Peyer's patch (tissue), 4 donors: ENCODE measurements around the gene XAF1. TPM values are rescaled to one million over a fixed set of nuclear protein-coding genes. Genes with fewer than 3 reads are reported as not detected.
A peak's percentile ranks its signal among the peaks of the same experiment; 100 is the strongest.

Experiments
- DNase-seq, 3 donors: peaks; one replicate each; pipeline ENCODE4 v3.0.0-alpha.2; 2017 to 2019
- H3K27ac ChIP-seq, 4 donors: fragments of 200-600 bp; sonication (generic); one replicate each; pipeline ENCODE4 v1.5.1; 2016 to 2019
- H3K27me3 ChIP-seq, 2 donors: fragments of 200-600 bp; sonication (generic); one replicate each; pipeline ENCODE4 v1.5.1; 2019
- H3K36me3 ChIP-seq, 3 donors: fragments of 200-600 bp; sonication (generic); one replicate each; pipeline ENCODE4 v1.5.1; 2016 to 2019
- H3K4me1 ChIP-seq, 4 donors: fragments of 200-600 bp; sonication (generic); one replicate each; pipeline ENCODE4 v1.5.1; 2016 to 2019
- H3K4me3 ChIP-seq, 4 donors: fragments of 200-600 bp; sonication (generic); 1 replicate in 3 of 4; 2 replicates in 1 of 4; pipeline ENCODE4 v1.5.1; 2016 to 2019; ENCODE audit warnings: mild to moderate bottlenecking in 1 of 4
- H3K9me3 ChIP-seq, 4 donors: fragments of 200-600 bp; sonication (generic); one replicate each; pipeline ENCODE4 v1.5.1; 2016 to 2019; ENCODE audit warnings: mild to moderate bottlenecking in 1 of 4
- POLR2A ChIP-seq, 2 donors: fragments of 450-650 bp; IDR thresholded peaks; one replicate each; pipeline ENCODE4 v1.5.1; 2017; ENCODE audit warnings: antibody characterized with exemption in 2 of 2, mild to moderate bottlenecking in 2 of 2, moderate library complexity in 2 of 2
- total RNA-seq, 4 donors: library from RNA; depleted of rRNA; stranded (reverse); fragments of >200 nt; gene quantifications; one replicate each; pipeline ENCODE4 v1.1.0, GENCODE V29; 2016
- TF ChIP-seq, protein P1 (sequence below), 6 experiments: fragments of 450-650 bp in 4 of 6; fragments of 200-600 bp in 2 of 6; sonication (generic) in 1 of 6; IDR thresholded peaks; one replicate each; pipeline ENCODE4 v1.5.1; 2017 to 2019; ENCODE audit warnings: antibody characterized with exemption in 6 of 6, mild to moderate bottlenecking in 3 of 6, moderate library complexity in 1 of 6

The XAF1 gene, protein sequence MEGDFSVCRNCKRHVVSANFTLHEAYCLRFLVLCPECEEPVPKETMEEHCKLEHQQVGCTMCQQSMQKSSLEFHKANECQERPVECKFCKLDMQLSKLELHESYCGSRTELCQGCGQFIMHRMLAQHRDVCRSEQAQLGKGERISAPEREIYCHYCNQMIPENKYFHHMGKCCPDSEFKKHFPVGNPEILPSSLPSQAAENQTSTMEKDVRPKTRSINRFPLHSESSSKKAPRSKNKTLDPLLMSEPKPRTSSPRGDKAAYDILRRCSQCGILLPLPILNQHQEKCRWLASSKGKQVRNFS
- 100 to 1,000 TPM in 1 of 4 donors, 10 to 100 TPM in 3; 29.9 to 218 (median 36.3) TPM for total RNA-seq

DNA sequence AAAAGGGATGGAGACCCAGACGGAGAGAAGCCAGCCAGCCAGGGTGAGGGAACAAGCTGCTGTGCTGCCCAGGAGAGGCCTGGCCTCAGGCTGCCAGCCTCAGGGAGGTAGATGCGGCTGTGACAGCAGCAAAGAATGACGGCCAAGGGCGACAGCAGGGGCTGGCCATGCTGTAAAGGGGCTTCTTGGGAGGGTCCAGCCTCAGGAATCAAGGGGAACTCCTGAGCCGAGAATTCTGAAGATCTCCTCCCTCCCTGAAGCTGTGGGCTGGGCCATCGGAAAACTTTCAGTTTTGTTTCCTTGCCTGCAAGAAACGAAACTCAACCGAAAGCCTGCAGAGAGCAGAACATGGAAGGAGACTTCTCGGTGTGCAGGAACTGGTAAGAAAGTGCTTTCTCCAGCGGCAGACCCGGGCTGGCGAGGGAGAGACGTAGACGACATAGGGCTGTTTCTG, at the start of gene XAF1:
XAF1 (plus strand) TSS at position 316 of the 454 bp plus-strand sequence; CDS start at position 349, 33 bp downstream.
- Histone ChIP-seq H3K27ac (peak within 1 kb of the TSS; percentile 75 to 86 (median 80)), H3K9me3 (no peaks in the 10 kb centered on the region), H3K36me3 (peaks cover 0 to 29% (median 0%) of the 10 kb centered on the region in 3 donors), H3K27me3 (no peaks in the 10 kb centered on the region), H3K4me3 (peak within 1 kb of the TSS; percentile 53 to 70 (median 59)), H3K4me1 (peaks cover 0 to 41% (median 6%) of the 10 kb centered on the region in 4 donors)
- peak; percentile 60 to 65 (median 64) for DNase-seq
- TF ChIP-seq, protein P1, sequence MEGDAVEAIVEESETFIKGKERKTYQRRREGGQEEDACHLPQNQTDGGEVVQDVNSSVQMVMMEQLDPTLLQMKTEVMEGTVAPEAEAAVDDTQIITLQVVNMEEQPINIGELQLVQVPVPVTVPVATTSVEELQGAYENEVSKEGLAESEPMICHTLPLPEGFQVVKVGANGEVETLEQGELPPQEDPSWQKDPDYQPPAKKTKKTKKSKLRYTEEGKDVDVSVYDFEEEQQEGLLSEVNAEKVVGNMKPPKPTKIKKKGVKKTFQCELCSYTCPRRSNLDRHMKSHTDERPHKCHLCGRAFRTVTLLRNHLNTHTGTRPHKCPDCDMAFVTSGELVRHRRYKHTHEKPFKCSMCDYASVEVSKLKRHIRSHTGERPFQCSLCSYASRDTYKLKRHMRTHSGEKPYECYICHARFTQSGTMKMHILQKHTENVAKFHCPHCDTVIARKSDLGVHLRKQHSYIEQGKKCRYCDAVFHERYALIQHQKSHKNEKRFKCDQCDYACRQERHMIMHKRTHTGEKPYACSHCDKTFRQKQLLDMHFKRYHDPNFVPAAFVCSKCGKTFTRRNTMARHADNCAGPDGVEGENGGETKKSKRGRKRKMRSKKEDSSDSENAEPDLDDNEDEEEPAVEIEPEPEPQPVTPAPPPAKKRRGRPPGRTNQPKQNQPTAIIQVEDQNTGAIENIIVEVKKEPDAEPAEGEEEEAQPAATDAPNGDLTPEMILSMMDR (IDR thresholded peaks at IDR 0.05), result no peak
- no peak for TF ChIP-seq POLR2A (IDR thresholded peaks at IDR 0.05)

DNA sequence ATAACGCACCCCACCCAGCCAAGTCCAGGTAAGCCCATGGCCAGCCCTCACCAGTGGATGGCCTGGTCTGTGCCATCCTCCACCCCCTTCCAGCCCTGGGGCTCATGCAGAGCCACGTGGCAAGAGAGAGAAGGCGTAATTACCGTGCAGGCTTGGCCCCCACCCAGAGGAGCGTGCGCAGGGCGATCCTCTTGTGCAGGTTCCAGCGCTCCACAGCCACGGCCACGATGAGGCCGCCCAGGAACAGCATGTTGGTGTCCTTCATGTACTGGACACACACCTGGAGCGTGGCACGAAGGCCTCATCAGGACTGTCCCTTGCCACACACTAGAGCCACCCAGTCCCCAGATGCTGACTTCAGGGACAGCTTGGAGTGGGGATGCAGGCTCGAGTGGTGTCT, 49.3 kb upstream of the XAF1 start:
- Histone ChIP-seq H3K27me3 (no peaks in the 10 kb centered on the region), H3K4me1 (no peaks in the 10 kb centered on the region), H3K36me3 (no peaks in the 10 kb centered on the region), H3K4me3 (no peak overlapping the region), H3K27ac (no peak overlapping the region), H3K9me3 (no peaks in the 10 kb centered on the region)
- TF ChIP-seq POLR2A (IDR thresholded peaks at IDR 0.05), result no peak
- TF ChIP-seq, protein P1 (IDR thresholded peaks at IDR 0.05), result no peak
- no peak for DNase-seq

DNA sequence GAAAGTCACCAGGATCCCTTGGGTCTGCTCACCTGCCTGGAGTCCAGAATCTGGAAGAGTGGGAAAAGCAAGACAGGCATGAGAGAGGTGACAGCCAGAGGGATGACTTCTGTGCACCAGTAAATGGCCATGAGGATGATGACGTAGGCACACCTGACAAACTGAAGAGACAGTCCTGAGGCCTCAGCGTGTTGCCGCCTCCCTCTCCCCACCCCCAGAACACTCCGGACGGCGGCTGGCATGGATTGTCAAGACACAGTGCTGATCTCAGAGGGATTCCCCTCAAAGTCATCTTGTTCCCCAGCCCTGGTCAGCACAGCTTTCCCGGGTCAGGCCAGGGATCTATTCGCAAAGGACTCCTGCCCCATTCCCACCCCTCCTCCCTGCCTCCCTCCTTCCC, 48.9 kb upstream of the XAF1 start:
- H3K4me1 ChIP-seq, result no peaks in the 10 kb centered on the region
- DNase-seq, result no peak
- H3K27ac ChIP-seq, result no peak overlapping the region
- no peaks in the 10 kb centered on the region for H3K36me3 ChIP-seq
- no peaks in the 10 kb centered on the region for H3K9me3 ChIP-seq
- H3K27me3 ChIP-seq, result peaks cover 0 to 3% of the 10 kb centered on the region in 2 donors
- no peak for TF ChIP-seq POLR2A (IDR thresholded peaks at IDR 0.05)
- TF ChIP-seq, protein P1 (IDR thresholded peaks at IDR 0.05), result no peak
- no peak overlapping the region for H3K4me3 ChIP-seq

DNA sequence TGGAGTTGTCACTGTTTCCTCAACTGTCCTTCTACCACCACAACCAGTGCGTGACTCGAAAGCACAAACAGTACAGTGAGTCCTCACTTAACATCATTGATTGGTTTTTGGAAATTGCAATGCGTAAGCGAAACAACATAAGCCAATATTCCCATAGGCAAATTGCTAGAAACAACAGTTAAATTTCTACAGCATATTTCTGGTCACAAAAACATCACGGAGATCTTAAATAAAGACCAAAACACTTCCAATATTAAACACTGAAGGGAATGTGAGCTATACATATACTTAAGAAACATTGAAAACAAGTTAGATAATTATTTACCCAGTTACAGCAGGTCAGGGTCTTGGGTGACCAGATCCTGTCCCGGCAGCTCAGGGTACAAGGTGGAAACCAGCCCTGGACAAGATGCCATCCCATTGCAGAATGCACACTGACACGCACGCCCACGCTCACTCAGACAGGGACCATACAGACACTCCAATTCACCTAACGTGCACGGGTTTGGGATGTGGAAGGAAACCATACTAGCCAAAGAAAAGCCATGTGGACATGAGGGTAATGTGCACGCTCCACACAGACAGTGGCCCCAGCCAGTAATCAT, 47.4 kb upstream of the XAF1 start:
- Histone ChIP-seq H3K4me1 (peaks cover 0 to under 1% (median 0%) of the 10 kb centered on the region in 4 donors), H3K36me3 (no peaks in the 10 kb centered on the region), H3K9me3 (no peaks in the 10 kb centered on the region), H3K27me3 (peaks cover 0 to 3% of the 10 kb centered on the region in 2 donors), H3K27ac (no peak overlapping the region), H3K4me3 (no peak overlapping the region)
- no peak for DNase-seq
- no peak for TF ChIP-seq POLR2A (IDR thresholded peaks at IDR 0.05)
- TF ChIP-seq, protein P1 (IDR thresholded peaks at IDR 0.05), result no peak

DNA sequence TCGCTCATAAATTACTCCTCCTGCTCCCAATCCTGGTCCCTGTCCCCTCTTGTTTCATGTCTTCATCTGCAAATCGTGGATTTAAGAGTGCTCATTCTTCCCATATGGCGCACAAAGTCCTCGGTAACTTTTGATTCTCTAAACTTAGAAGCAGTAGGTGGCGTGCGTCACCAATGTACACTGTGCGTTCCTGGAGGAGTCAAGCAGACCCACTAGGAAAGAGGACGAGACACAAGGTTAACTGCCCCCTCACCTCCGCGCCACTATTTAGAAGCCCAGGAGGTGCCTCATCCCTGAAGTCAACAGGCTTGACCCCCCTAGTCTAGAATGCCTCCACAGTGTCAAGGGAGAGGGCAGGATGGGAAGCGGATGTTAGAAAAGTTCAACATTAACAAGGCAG, 45.5 kb upstream of the XAF1 start:
- H3K36me3 ChIP-seq, result no peaks in the 10 kb centered on the region
- no peak overlapping the region for H3K27ac ChIP-seq
- H3K9me3 ChIP-seq, result no peaks in the 10 kb centered on the region
- no peak overlapping the region for H3K4me3 ChIP-seq
- peaks cover 0 to 4% (median 0%) of the 10 kb centered on the region in 4 donors for H3K4me1 ChIP-seq
- H3K27me3 ChIP-seq, result peaks cover 0 to 11% of the 10 kb centered on the region in 2 donors
- TF ChIP-seq POLR2A (IDR thresholded peaks at IDR 0.05), result no peak
- TF ChIP-seq, protein P1 (IDR thresholded peaks at IDR 0.05), result no peak
- no peak for DNase-seq
